Frontal cortex (tissue), 4 donors: Measurements from ENCODE around the gene DERL2. TPM values are rescaled to one million over a fixed set of nuclear protein-coding genes. Genes with fewer than 3 reads are reported as not detected.
A peak's percentile ranks its signal among the peaks of the same experiment; 100 is the strongest.

Experiments used
- DNase-seq, 2 donors: peaks; one replicate each; pipeline ENCODE4 v3.0.0; 2012; ENCODE audit warnings: low spot score in 2 of 2
- FAIRE-seq: peaks from 2 replicates; lab custom pipeline; 2012; peaks lifted over from hg19 to GRCh38; lab: Jason Lieb, UNC
- total RNA-seq: library from RNA; depleted of rRNA; stranded (reverse); fragments of >200 nt; gene quantifications from one replicate; pipeline ENCODE4 v1.2.3, GENCODE V29; 2014
- donor health status: control.
- donor health status: control.
- donor health status: control.

Gene DERL2
- total RNA-seq, 1 donor from 2014 or later, result 55.8 TPM

DNA sequence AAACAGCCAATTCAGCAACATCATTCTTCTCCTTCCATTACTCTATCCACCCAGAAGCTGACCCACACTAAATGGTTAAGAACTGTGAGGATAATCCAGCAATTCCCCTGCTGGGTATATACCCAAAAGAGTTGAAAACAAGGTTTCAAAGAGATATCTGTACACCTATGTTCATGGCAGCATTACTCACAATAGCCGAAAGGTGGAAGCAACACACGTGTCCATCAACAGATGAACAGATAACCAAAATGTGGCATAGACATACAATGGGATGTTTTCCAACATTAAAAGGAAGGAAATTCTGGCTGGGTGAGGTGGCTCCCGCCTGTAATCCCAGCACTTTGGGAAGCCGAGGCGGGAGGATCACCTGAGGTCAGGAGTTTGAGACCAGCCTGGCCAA lies 20.3 kb upstream of the DERL2 start:
- no peak for FAIRE-seq
- DNase-seq, result no peak

DNA sequence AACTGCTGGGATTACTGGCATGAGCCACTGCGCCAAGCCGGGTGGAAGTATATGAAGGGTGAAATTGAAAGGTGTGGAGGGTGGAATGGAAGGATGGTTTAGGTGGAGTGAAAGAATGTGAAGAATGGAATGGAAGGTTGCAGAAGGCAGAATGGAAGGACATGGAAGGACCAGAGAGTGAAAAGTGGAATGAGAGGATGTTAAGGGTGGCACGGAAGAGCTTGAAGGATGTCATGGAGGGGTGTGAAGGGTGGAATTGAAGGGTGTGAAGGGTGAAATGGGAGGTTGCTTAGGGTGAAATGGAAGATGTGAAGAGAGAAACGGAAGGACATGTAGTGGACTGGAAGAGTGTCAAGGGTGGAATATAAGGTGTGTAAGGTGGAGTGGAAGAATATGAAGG lies 16.6 kb upstream of the DERL2 start:
- DNase-seq, result no peak
- no peak for FAIRE-seq

DNA sequence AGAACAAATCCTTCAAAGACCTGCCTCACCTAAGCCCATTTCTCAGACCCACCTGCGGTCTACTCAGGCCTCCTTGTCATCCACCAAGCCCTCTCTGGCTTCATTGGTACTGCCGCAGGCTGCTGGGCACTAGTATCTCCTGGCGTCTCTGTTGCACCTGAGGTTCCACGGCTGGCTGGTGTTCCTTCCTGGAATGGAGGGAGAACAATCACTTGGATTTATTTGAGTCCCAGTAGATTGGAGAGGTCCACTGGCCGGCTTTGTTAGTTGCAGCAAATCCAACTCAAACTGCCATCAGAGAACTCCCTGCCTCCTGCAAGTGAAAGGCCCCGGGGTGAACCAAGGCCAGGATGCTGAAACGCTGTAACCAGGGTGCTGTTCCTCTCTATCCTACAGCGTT lies 15.7 kb upstream of the DERL2 start:
- no peak for DNase-seq
- no peak for FAIRE-seq

DNA sequence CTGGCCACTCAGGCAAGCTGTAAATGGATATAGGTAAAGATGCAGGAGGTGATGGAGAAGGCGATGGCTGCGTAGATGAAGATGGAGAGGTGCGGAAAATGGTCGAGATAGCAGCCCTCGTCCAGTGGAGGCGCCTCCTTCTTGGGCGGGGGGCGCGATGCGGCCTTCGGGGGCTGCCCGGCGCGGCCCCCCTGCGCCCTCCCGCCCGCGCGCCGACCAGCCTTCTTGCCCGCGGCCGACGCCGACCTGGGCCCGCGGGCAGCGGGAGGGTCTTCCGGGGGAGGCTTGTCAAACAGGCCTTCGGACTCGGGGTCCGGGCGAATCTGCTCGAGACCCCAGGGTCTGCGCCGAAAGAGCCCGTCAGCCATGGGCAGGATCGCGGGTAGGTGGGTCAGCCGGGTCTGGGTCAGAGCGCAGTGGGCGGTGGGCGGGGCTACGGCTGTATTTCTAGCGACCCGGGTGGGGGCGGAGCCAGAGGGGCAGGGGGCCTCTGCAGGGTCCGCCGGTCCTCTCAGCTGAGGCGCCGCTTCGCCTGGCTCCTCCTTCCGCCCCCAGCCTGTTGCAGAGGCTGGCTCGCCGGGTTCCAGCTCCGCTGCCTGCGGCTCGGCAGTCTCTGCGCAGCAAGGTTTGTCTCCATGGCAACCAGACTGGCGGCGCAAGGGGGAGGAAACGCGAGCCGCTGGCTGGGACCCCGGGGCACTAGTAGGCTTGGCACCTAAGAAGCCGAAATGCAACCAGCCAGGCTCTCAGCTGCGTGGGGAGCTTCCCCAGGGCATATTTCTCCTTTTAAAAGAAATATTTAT lies 14.8 kb upstream of the DERL2 start:
- FAIRE-seq, result no peak
- DNase-seq, result peak; percentile 80 to 93

DNA sequence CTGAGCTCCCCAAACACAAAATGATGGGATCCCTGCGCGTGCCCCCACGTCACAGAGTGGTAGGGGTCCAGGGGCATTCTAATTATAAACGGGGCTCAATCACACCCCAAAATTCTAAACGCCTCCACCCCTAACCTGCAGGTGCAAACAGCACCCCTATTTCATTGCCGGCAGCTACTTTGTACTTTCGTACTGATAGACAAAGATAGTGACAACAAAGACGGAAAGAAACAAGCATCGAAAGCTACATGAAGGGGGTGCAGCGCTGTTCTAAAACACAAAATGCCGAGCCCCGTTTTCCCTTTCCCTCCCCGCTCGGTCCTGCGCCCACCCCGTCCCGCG lies 14.2 kb upstream of the DERL2 start:
- FAIRE-seq, result no peak

DNA sequence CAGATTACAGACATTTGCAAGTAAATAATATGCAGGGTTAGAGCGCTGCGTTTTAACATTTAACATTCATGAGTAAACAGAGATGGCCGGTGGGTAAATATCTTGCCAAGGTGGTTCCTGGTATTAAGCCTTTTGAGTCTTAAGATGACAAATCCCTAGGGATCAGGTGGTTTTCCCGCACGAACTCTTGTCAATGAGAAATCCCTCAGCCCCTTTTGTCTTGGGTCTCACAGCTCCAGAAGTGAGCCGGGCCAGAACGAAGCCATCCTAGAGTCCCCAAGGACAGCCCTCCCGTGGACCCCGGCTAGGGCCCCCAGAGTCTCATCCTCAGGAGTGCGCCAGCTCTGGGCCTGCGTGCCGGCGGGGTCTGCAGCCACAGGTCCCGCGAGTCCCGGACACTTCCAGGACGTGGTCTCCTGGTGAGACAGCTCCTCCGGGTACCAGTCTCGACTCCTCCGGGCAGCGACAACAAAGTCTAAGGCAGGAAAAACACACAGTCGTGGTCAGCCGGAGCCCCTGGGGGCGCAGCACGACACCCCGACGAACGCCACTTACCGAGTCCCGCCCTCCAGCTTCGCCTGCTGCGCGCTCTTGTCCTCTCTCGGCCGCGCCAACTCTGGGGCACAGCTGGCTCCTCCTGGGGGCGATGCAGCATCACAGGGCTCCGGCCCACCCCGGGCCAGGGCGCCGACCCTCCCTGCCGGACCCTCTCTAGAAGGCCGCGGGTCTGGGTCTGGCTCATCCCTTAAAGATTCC lies 13.7 kb upstream of the DERL2 start:
- DNase-seq, result peak in 1 of 2 donors; percentile 58
- no peak for FAIRE-seq

More for the DNA sequence above, 14.2 kb upstream of the DERL2 start:
- DNase-seq, result no peak

DNA sequence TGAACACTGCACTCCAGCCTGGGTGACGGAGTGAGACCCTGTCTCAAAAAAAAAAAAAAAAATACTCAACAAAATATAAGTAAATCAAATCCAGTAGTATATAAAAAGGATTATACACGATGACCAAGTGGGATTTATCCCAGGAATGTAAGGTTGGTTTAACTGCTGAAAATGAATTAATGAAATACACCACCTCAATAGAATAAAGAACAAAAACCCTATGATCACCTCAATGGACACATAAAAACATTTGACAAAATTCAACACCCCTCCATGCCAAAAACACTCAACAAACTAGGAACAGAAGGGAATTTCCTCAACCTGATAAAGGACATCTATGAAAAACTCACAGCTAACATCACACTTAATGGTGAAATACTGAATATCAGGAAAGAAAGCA lies 7.0 kb upstream of the DERL2 start:
- no peak for DNase-seq
- FAIRE-seq, result no peak

DNA sequence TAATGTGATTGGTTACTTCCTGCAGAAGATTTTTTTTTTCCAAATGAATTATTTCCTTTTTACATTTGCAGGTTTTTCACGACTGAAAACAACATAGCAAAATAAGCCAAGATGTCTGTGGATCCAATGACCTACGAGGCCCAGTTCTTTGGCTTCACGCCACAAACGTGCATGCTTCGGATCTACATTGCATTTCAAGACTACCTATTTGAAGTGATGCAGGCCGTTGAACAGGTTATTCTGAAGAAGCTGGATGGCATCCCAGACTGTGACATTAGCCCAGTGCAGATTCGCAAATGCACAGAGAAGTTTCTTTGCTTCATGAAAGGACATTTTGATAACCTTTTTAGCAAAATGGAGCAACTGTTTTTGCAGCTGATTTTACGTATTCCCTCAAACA lies 2.8 kb upstream of the DERL2 start:
- FAIRE-seq (no peak), DNase-seq (no peak)

DNA sequence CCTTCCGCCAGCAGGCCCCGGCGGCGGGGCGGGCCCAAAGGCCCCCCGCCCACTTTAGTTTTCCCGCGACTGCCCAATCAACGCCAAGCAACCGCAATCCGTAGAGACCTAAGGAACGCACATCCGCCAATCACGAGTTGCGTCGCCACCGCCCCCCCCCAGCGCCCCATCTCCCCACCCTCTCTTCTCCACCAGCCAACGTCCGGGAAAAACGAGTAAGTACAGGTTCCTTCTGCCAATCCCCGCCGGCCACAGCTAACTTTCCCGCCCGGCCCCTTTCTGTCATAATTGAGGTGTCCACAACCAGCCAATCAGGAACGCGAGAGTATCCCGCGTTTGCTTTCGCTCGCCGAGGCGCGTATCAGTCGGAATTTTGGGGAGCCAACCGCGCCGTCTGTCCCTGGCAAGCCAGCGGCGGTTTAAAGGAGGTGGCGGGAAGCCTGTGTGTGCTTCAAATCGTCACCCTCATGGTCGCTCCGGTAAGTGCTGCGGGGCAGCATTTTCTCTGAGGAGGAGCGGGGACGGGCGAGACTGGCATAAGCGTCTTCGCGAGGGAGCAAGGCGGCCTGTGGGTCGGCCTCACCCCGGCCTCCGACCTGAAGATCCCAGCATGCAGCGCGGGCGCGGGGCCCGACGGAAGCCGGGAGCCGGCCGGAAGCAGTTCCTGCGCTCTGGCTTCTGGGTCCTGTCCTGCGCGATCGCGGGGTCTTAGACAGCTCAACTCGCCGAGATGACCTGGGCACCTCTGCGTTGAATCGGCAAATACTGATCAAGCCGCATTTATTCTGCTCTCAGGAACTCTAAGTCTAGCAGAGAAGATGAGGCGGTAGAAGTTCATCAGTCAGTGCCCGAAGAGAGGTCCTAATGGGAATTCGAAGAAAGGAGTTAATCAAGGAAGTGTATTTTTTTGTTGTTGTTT lies 487 bp upstream of the DERL2 start, which contains the start of gene MIS12:
Gene MIS12 (plus strand): TSS at position 361 of the 919 bp plus-strand sequence. CDS start 2,297 bp downstream, outside the sequence.
- DNase-seq (peak; percentile 97 to 98), FAIRE-seq (no peak)

DNA sequence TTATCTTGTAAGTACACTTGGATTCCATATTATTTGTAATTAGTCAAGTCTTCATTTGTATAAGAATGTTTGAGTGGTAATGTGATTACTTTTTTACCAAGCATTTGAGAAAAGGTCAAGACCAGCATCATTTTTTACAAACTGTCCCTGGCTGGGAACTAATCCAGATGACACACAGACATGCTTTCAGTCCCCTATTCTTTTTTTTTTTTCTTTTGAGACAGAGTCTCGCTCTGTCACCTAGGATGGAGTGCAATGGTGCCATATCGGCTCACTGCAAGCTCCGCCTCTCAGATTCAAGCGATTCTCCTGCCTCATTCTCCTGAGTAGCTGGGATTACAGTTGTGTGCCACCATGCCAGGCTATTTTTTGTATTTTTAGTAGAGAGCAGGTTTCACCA lies 4.5 kb downstream of the DERL2 start:
- DNase-seq (no peak), FAIRE-seq (no peak)

DNA sequence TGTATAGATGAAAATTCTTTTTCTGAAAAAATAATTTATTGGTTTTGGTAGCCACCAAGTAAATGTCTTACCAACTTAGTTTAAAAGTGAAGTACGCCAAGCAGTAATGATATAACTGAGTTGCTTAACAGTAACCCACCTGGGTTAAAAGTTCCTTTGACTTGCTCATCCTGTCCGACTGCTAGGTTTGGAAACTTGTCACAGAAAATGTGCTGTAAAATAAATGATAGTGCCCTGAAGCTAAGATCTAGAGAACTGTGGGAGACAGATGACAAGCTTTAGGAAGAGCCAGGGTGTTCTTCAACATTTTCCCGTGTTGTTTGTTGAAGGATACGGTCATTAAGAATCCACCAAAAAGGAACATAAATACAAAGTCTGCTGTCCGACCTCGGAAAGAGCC lies 5.0 kb downstream of the DERL2 start:
- FAIRE-seq (no peak), DNase-seq (no peak)

DNA sequence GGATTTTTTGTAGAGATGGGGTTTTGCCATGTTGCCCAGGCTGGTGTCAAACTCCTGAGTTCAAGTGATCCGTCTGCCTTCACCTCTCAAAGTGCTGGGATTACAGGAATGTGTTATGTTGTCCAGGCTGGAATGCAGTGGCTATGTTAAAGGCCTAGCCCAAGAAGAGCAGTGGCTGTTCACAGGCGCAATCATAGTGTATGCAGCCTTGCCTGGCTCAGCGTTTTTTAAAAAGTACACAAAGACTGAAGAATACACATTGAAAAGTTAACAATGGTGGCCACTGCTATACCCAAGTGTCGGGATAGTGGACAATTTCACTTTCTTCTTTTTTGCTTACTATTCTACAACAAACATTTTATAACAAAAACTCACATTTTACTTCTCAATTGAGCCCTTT lies 7.0 kb downstream of the DERL2 start:
- DNase-seq, result no peak

DNA sequence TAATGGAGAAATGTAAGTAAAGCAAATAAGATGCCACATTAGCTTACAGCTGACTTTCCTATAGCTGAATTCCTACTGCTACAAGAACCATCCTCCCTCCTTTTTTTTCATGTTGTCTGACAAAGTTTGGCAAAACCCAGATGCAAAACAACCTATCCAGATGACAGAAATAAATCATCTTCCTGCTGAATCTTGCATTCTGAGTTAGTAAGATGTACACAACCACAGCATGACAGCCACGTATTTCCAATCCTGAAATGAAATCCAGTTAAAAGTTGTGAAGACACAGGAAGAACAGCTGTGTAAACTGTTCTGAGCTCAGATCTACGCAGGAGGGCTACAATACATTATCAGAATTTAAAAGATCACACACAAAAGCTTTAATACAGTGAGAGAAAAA lies 12.1 kb downstream of the DERL2 start:
- DNase-seq, result no peak
- FAIRE-seq, result no peak

More for the DNA sequence above, 7.0 kb downstream of the DERL2 start:
- no peak for FAIRE-seq

DNA sequence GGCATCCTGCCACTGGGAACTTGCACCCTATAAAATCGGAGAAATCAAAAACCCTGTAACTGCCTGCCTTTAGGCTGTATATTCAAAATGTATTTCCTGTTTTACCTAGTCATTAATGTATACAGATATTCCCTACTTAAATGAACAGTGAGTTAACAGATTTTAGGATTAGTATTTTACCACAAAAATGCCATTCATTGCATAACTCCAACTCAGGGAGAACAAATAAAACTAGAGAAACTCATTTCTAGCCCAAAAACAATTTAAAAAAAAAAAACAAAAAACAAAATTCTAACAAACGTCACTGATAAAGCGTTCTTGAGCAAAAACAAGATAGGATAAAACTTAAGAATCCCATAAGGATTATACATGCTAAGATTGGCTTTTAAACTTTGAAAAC lies 13.5 kb downstream of the DERL2 start:
- FAIRE-seq, result no peak
- no peak for DNase-seq

DNA sequence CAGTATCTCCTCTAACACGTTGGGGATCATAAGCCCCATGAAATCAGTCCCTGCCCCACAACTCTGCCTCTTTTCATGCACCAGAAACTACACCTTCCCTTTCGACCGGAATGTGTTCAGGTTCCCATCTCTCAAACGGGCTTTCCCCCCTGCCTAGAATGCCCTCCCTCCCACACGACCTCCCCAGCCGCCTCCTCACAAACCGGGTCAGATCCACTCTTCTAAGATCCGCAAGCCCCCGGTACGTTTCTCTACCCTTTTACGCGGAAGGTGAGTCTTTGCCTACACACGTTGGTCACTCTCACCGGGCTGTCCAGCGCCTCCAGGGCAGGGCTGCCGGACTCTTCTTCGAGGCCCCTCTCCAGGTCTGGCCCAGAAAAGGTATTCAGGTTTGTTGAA lies 17.9 kb downstream of the DERL2 start:
- FAIRE-seq, result no peak

DNA sequence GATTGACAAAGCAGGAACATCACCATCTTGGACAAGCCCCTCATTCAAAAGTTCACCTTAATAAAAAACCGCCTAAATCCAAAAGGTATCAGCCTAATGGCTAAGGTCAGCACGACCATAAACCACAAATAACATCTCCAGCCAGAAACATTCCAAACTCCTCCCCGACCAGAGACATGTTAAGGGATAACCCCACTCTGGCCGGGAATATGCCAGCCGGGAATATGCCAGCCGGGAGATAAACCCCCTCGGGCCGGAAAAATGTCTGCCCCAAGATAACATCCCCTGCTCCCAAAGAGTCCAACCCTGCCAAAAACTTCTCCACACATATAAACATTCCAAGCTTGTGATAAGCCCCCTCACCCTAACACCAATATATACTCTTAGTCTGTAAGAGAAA lies 18.6 kb downstream of the DERL2 start:
- DNase-seq (no peak), FAIRE-seq (no peak)

More for the DNA sequence above, 17.9 kb downstream of the DERL2 start:
- DNase-seq, result no peak

DNA sequence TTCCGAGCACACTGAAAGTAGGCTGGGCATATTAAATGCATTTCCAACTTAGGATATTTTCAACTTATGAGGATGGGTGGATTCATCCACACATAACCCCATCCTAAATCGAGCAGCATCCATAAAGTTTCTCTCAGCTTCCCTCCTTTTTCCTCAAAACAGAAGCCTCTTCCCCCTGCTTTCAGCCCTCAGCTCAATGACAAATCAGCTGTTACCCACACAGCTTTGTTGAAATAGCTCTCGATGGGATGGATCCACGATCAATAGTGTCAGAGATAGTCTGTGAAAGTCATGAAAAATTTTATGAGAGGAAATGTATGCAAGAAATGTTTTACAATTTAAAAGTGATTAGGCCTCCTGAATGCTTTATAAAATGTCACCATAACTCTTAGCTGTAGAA lies 19.7 kb downstream of the DERL2 start:
- FAIRE-seq (no peak), DNase-seq (no peak)

DNA sequence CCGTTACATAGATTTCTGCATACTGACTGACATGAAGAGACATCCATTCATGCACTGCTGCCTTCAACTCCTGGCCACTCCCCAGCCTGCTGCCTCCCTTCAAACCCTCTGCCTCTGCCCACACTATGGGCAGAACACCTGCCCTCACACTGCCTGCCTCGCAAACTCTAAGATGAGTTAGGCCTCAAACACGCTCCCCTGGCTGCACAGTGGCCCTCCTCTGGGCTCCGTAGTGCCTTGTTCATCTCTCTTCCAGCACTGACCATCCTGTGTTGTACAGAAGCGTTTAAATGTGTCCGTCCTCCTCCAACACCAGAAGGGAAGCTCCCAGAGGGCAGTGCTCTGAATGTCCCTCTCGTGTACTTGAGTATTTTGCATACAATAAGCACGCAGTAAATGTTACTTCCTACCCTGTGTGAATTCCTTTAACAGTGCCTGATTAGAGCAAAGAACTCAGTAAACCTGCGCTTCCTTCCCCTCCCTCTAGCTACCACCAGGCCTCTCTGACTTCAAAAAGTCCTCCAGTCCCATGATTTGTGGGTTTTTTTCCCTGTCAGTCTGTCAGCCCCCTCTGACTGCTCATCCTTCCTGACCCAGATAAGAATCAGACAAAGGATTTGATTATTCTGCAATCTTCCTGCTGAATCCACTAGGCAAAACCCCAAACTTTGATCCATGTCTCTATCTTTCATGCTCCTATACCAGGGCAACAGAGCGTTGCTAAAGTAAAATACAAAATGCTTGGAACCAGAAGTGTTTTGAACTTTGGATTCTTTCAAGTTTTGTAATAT lies 21.1 kb downstream of the DERL2 start:
- FAIRE-seq (no peak), DNase-seq (no peak)

DNA sequence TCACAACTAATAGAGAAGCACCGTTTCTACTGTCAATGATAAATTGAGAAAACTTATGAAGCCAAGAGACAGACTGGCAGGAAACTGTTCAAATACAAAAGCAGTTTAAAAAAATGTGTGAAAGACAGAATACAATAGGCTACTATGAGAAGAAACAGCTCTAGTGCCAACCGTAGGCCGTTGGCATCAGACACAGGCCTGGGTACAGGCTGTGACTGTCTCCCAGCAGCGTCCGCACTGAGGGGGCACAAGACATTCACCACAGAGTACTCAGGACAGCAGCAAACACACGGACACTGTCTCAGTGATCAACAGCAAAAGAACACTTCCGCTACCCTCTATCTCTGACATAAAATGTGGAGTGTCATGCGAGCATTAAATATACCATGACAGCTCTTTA lies 39.2 kb downstream of the DERL2 start:
- peak; percentile 91 for FAIRE-seq
- peak; percentile 37 to 55 for DNase-seq

DNA sequence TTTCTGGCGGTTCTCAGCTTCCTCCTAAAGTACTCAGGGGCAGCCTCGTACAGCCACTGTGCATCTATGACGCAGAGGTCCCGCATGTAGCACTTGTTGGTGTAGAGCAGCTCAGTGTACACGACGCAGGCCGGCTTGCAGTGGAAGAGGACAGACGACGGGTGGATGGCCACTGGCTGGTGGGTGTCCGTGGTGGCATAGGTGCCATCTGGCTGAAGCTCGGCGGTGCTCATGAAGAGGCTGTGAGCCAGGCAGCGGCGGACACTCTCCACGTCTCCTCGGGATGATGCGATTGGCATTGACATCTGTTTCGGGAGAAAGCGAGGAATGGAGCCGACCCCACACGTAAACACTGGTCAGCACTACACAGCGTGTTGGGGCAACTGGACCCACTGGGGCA lies 41.8 kb downstream of the DERL2 start:
- no peak for FAIRE-seq
- DNase-seq, result no peak
